Lower lobe of right lung (tissue), 2 donors: ENCODE results near the gene NIF3L1. TPM values are rescaled to one million over a fixed set of nuclear protein-coding genes. Genes with fewer than 3 reads are reported as not detected.

Source experiments
- ATAC-seq, 2 donors: fragments of 200-7000 bp; cut with Tn5 transposase; one replicate each; pipeline ENCODE4 v1.9.1; 2020 to 2022; ENCODE audit warnings: mild to moderate bottlenecking in 2 of 2, moderate library complexity in 2 of 2
- DNase-seq: peaks from one replicate; pipeline ENCODE4 v3.0.0-alpha.2; 2020
- H3K27ac ChIP-seq: fragments of 200-600 bp; one replicate; pipeline ENCODE4 v1.8.0; 2022
- H3K27me3 ChIP-seq: fragments of 200-600 bp; one replicate; pipeline ENCODE4 v1.8.0; 2022; ENCODE audit warnings: low read depth
- H3K36me3 ChIP-seq: fragments of 200-600 bp; one replicate; pipeline ENCODE4 v1.8.0; 2022; ENCODE audit warnings: mild to moderate bottlenecking
- H3K4me1 ChIP-seq: fragments of 200-600 bp; one replicate; pipeline ENCODE4 v1.8.0; 2022
- H3K4me3 ChIP-seq: fragments of 200-600 bp; one replicate; pipeline ENCODE4 v1.8.0; 2022; ENCODE audit warnings: mild to moderate bottlenecking
- H3K9me3 ChIP-seq: fragments of 200-600 bp; one replicate; pipeline ENCODE4 v1.8.0; 2022
- CTCF ChIP-seq: fragments of 200-600 bp; IDR thresholded peaks from one replicate; pipeline ENCODE4 v1.8.0; 2022; ENCODE audit warnings: antibody characterized with exemption, mild to moderate bottlenecking
- intact Hi-C: fragments of 100-400 bp; cut with DNase I; formaldehyde crosslinking; loops from one replicate; pipeline ENCODE4 v1.11.0; 2022
- total RNA-seq: library from RNA; stranded (reverse); fragmentation: NEBNext Ultra II Directional; extraction: Animal tissue kit (Norgen Biotek cat#: 25700); gene quantifications from one replicate; pipeline ENCODE4 v1.2.1, GENCODE V29; 2021
- donor health status: DM: no; HTN: yes; CAD: no; lungs with severe emphysema.

The NIF3L1 gene
- total RNA-seq, 1 donor from 2014 or later = 20.5 TPM

GRCh38 chr2:200943527-200944105, 54.4 kb downstream of the NIF3L1 start:
- intact Hi-C loops = no loop called here
- DNase-seq = no peak
- H3K27me3 ChIP-seq = no peaks in the 10 kb centered on the region
- no peaks in the 10 kb centered on the region for H3K4me1 ChIP-seq
- ATAC-seq = no peak
- no peak overlapping the region for H3K4me3 ChIP-seq
- H3K27ac ChIP-seq = no peak overlapping the region
- H3K9me3 ChIP-seq = no peaks in the 10 kb centered on the region
- H3K36me3 ChIP-seq = peaks cover 97% of the 10 kb centered on the region
- TF ChIP-seq CTCF = no peak

GRCh38 chr2:200944467-200945394, 55.6 kb downstream of the NIF3L1 start:
- intact Hi-C loops = no loop called here
- DNase-seq (no peak), ATAC-seq (no peak)
- no peak overlapping the region for H3K27ac ChIP-seq
- H3K27me3 ChIP-seq = no peaks in the 10 kb centered on the region
- no peak for TF ChIP-seq CTCF
- no peaks in the 10 kb centered on the region for H3K9me3 ChIP-seq
- H3K4me3 ChIP-seq = no peak overlapping the region
- peaks cover 95% of the 10 kb centered on the region for H3K36me3 ChIP-seq
- no peaks in the 10 kb centered on the region for H3K4me1 ChIP-seq

GRCh38 chr2:200945395-200945729, 56.2 kb downstream of the NIF3L1 start:
- no peak overlapping the region for H3K27ac ChIP-seq
- peaks cover 95% of the 10 kb centered on the region for H3K36me3 ChIP-seq
- no peak overlapping the region for H3K4me3 ChIP-seq
- TF ChIP-seq CTCF = no peak
- no peaks in the 10 kb centered on the region for H3K4me1 ChIP-seq
- DNase-seq (no peak), ATAC-seq (no peak)
- intact Hi-C loops = no loop called here
- H3K9me3 ChIP-seq = no peaks in the 10 kb centered on the region
- H3K27me3 ChIP-seq = no peaks in the 10 kb centered on the region

- TF ChIP-seq CTCF = no peak
- no peaks in the 10 kb centered on the region for H3K27me3 ChIP-seq
- no peaks in the 10 kb centered on the region for H3K4me1 ChIP-seq
- H3K9me3 ChIP-seq = no peaks in the 10 kb centered on the region
- DNase-seq (no peak), ATAC-seq (no peak)
- H3K4me3 ChIP-seq = no peak overlapping the region
- peaks cover 94% of the 10 kb centered on the region for H3K36me3 ChIP-seq
- H3K27ac ChIP-seq = no peak overlapping the region
- intact Hi-C loops = no loop called here
These were observed 61.2 kb downstream of the NIF3L1 start for GRCh38 chr2:200950378-200950777.

Other genes starting within 250 kb of the NIF3L1 start
- 154 TPM for gene BZW1, start 77.5 kb upstream of the NIF3L1 start, total RNA-seq
- gene CLK1, start 24.7 kb upstream of the NIF3L1 start, total RNA-seq = 132 TPM
- 35.0 TPM for gene PPIL3, start 294 bp upstream of the NIF3L1 start, total RNA-seq
- gene ORC2, start 74.3 kb downstream of the NIF3L1 start, total RNA-seq = 28.6 TPM
- 36.7 TPM for gene HYCC2, start 182.3 kb downstream of the NIF3L1 start, total RNA-seq
- gene NDUFB3, start 182.6 kb downstream of the NIF3L1 start, total RNA-seq = 73.8 TPM
- gene CFLAR, start 226.8 kb downstream of the NIF3L1 start, total RNA-seq = 345 TPM